Omental fat pad (tissue), 4 donors: Measurements from ENCODE around the gene SLFN12L. TPM values are rescaled to one million over a fixed set of nuclear protein-coding genes. Genes with fewer than 3 reads are reported as not detected.
A peak's percentile ranks its signal among the peaks of the same experiment; 100 is the strongest.

Experiments
- ATAC-seq: fragments of 150-250 bp; one replicate; pipeline ENCODE4 v1.9.1; 2016; ENCODE audit warnings: mild to moderate bottlenecking, moderate library complexity; ENCODE audit not compliant: low FRiP score
- DNase-seq: peaks from one replicate; pipeline ENCODE4 v3.0.0-alpha.2; 2019; ENCODE audit warnings: low spot score
- CTCF ChIP-seq, 3 donors: fragments of 450-650 bp; IDR thresholded peaks; one replicate each; pipeline ENCODE4 v1.5.1; 2016 to 2017; ENCODE audit warnings: antibody characterized with exemption in 3 of 3, mild to moderate bottlenecking in 3 of 3, moderate library complexity in 2 of 3
- total RNA-seq, 4 donors: library from RNA; depleted of rRNA; stranded (reverse); fragments of >200 nt; gene quantifications; one replicate each; pipeline ENCODE4 v1.1.0, GENCODE V29; 2016

Gene SLFN12L
- total RNA-seq, 4 donors from 2014 or later: 2.3 to 31.2 (median 4.7) TPM

- TF ChIP-seq CTCF (IDR thresholded peaks at IDR 0.05): no peak
- DNase-seq (no peak), ATAC-seq (no peak)
Measured at GRCh38 chr17:35453171-35453570, 84.3 kb downstream of the SLFN12L start.

- DNase-seq (no peak), ATAC-seq (peak; percentile 70)
- no peak for TF ChIP-seq CTCF (IDR thresholded peaks at IDR 0.05)
Measured at GRCh38 chr17:35449371-35449931, 88.0 kb downstream of the SLFN12L start.

- DNase-seq: no peak
- ATAC-seq: no peak
- no peak for TF ChIP-seq CTCF (IDR thresholded peaks at IDR 0.05)
Measured at GRCh38 chr17:35448899-35449227, 88.6 kb downstream of the SLFN12L start.

- TF ChIP-seq CTCF (IDR thresholded peaks at IDR 0.05): no peak
- peak; percentile 63 for DNase-seq
Measured at GRCh38 chr17:35448214-35448898, 89.1 kb downstream of the SLFN12L start, which contains the start of gene SLFN13. Gene SLFN13 (minus strand): TSS chr17:35448766. CDS start chr17:35445680, 3,086 bp downstream.

GRCh38 chr17:35447499-35447898 is 90.0 kb downstream of the SLFN12L start:
- ATAC-seq (no peak), DNase-seq (no peak)
- no peak for TF ChIP-seq CTCF (IDR thresholded peaks at IDR 0.05)

More at GRCh38 chr17:35448214-35448898, 89.1 kb downstream of the SLFN12L start, which contains the start of gene SLFN13:
- peak; percentile 95 for ATAC-seq

- ATAC-seq: no peak
- TF ChIP-seq CTCF (IDR thresholded peaks at IDR 0.05): no peak
- DNase-seq: no peak
Measured at GRCh38 chr17:35438433-35438832, 99.0 kb downstream of the SLFN12L start.
